Pancreas (tissue), 10 donors: Measurements from ENCODE around the gene MED29. TPM values are rescaled to one million over a fixed set of nuclear protein-coding genes. Genes with fewer than 3 reads are reported as not detected.

Source experiments
- ATAC-seq, 4 donors: fragments of 200-7000 bp; cut with Tn5 transposase; one replicate each; pipeline versions ENCODE4 v1.8.0 to v1.9.1; 2020; ENCODE audit warnings: mild to moderate bottlenecking in 4 of 4, moderate library complexity in 4 of 4
- DNase-seq, 6 donors: peaks; one replicate each; pipeline ENCODE4 v3.0.0-alpha.2; 2020
- FAIRE-seq: peaks from 2 replicates; lab custom pipeline; 2012; peaks lifted over from hg19 to GRCh38; lab: Jason Lieb, UNC
- H3K27ac ChIP-seq, 4 donors: fragments of 200-600 bp; sonication (generic); 1 replicate in 3 of 4; 2 replicates in 1 of 4; pipeline versions ENCODE4 v1.5.0 to v1.8.0; 2020
- H3K27me3 ChIP-seq, 4 donors: fragments of 200-600 bp; one replicate each; pipeline ENCODE4 v1.8.0; 2021
- H3K36me3 ChIP-seq, 3 donors: fragments of 200-600 bp; sonication (generic) in 1 of 3; one replicate each; pipeline versions ENCODE4 v1.5.0 to v1.8.0; 2020 to 2021
- H3K4me1 ChIP-seq, 3 donors: fragments of 200-600 bp; one replicate each; pipeline ENCODE4 v1.8.0; 2021
- H3K4me3 ChIP-seq, 4 donors: fragments of 200-600 bp; sonication (generic) in 2 of 4; one replicate each; pipeline versions ENCODE4 v1.5.0 to v1.8.0; 2020 to 2021
- H3K9me3 ChIP-seq, 4 donors: fragments of 200-600 bp; one replicate each; pipeline ENCODE4 v1.8.0; 2021
- WGBS, 2 donors: extraction: QIAGEN DNeasy Blood & Tissue Kit; methylation state at CpG; one replicate each; pipeline ENCODE4 v1.1.7; 2013; 5-methylcytosine and 5-hydroxymethylcytosine counted together
- intact Hi-C, 3 donors: fragments of 100-400 bp; cut with DNase I; formaldehyde crosslinking; loops; one replicate each; pipeline versions ENCODE4 v1.11.1 to v1.14.2; 2022
- polyA plus RNA-seq, 2 donors: library from polyadenylated mRNA; stranded (reverse); fragments of 200-250 nt; gene quantifications; one replicate each; pipeline ENCODE4 v1.2.3, GENCODE V29; 2013
- total RNA-seq, 6 donors: library from RNA; stranded (reverse); fragmentation: NEBNext Ultra II Directional in 4 of 6; extraction: Animal tissue kit (Norgen Biotek cat#: 25700) in 4 of 6; gene quantifications; one replicate each; pipeline versions ENCODE4 v1.2.1 to v1.2.4, GENCODE V29; 2021 to 2023
- TF ChIP-seq, protein P1 (sequence below), 4 donors: fragments of 200-600 bp; sonication (generic) in 3 of 4; IDR thresholded peaks; one replicate each; pipeline versions ENCODE4 v1.5.0 to v1.8.0; 2021; ENCODE audit warnings: antibody characterized with exemption in 4 of 4
- donor health status: healthy with polysubstance abuse.
- donor health status: DM: no; HTN: no; CAD: no; lungs with moderate emphysema.
- donor health status: DM: no; HTN: no; CAD: no.
- donor health status: control.
- donor health status: control.
- donor health status: Bipolar disorder and iron deficiency.
- donor health status: DM: yes; HTN: yes; CAD: no.
- donor health status: DM: no; HTN: no; CAD: no.
- donor health status: DM: no; HTN: no; CAD: no.
- donor health status: DM: yes; HTN: yes; CAD: no.

MED29 gene
- total and polyA plus RNA-seq, 8 donors, result 13.2 to 23.9 (median 17.5) TPM

- WGBS, 2 donors, result 77 to 83% methylated on average over 27 of the region's 27 CpGs
Observed at GRCh38 chr19:39416152-39417120, 25.3 kb downstream of the MED29 start.

GRCh38 chr19:39417463-39418181, 26.4 kb downstream of the MED29 start:
- DNase-seq, result no peak
- H3K4me1 ChIP-seq, result no peaks in the 10 kb centered on the region

More at GRCh38 chr19:39416152-39417120, 25.3 kb downstream of the MED29 start:
- no peaks in the 10 kb centered on the region for H3K27me3 ChIP-seq
- FAIRE-seq (no peak), ATAC-seq (no peak), DNase-seq (peak in 2 of 6 donors; percentile 60 to 69)
- TF ChIP-seq, protein P1, sequence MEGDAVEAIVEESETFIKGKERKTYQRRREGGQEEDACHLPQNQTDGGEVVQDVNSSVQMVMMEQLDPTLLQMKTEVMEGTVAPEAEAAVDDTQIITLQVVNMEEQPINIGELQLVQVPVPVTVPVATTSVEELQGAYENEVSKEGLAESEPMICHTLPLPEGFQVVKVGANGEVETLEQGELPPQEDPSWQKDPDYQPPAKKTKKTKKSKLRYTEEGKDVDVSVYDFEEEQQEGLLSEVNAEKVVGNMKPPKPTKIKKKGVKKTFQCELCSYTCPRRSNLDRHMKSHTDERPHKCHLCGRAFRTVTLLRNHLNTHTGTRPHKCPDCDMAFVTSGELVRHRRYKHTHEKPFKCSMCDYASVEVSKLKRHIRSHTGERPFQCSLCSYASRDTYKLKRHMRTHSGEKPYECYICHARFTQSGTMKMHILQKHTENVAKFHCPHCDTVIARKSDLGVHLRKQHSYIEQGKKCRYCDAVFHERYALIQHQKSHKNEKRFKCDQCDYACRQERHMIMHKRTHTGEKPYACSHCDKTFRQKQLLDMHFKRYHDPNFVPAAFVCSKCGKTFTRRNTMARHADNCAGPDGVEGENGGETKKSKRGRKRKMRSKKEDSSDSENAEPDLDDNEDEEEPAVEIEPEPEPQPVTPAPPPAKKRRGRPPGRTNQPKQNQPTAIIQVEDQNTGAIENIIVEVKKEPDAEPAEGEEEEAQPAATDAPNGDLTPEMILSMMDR (IDR thresholded peaks at IDR 0.05), result no peak
- no peaks in the 10 kb centered on the region for H3K36me3 ChIP-seq
- intact Hi-C loops, result no loop called here
- H3K4me1 ChIP-seq, result peaks cover 3 to 4% (median 3%) of the 10 kb centered on the region in 3 donors
- H3K27ac ChIP-seq, result no peak overlapping the region
- no peaks in the 10 kb centered on the region for H3K9me3 ChIP-seq
- no peak overlapping the region for H3K4me3 ChIP-seq

GRCh38 chr19:39419003-39419402, 27.8 kb downstream of the MED29 start:
- FAIRE-seq, result no peak
- 82 to 90% methylated on average over 9 of the region's 9 CpGs for WGBS, 2 donors
- Histone ChIP-seq H3K4me1 (no peaks in the 10 kb centered on the region), H3K9me3 (no peaks in the 10 kb centered on the region), H3K27ac (no peak overlapping the region), H3K27me3 (no peaks in the 10 kb centered on the region), H3K4me3 (no peak overlapping the region), H3K36me3 (no peaks in the 10 kb centered on the region)
- TF ChIP-seq, protein P1 (IDR thresholded peaks at IDR 0.05), result no peak
- DNase-seq, result no peak
- ATAC-seq, result no peak
- intact Hi-C loops, result no loop called here

More at GRCh38 chr19:39417463-39418181, 26.4 kb downstream of the MED29 start:
- no peak for ATAC-seq
- Histone ChIP-seq H3K27ac (no peak overlapping the region), H3K36me3 (no peaks in the 10 kb centered on the region), H3K27me3 (no peaks in the 10 kb centered on the region), H3K4me3 (no peak overlapping the region), H3K9me3 (no peaks in the 10 kb centered on the region)
- intact Hi-C loops, result no loop called here
- TF ChIP-seq, protein P1 (IDR thresholded peaks at IDR 0.05), result no peak
- 86 to 91% methylated on average over 30 of the region's 30 CpGs for WGBS, 2 donors
- FAIRE-seq, result no peak

DNA sequence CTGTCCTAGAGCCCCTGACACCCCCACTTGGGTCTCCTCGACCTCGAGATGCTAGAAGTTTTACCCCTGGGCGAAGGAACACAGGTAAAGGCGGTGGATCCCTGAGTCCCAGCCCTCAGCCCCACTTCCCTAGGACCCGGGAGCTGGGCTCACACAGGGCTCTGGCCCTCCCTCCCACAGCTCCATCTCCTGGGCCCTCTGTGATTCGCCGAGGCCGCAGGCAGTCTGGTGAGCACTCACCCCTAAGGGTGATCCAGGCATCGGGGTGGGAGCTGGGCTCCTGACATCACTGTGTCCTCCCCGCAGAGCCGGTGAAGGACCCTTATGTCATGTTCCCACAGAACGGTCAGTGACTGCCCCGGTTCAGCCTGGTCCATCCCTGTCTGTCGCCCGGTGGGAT, 29.6 kb downstream of the MED29 start:
- 78 to 86% methylated on average over 15 of the region's 15 CpGs for WGBS, 2 donors
- FAIRE-seq (no peak), DNase-seq (no peak), ATAC-seq (no peak)
- intact Hi-C loops, result no loop called here
- Histone ChIP-seq H3K27ac (no peak overlapping the region), H3K36me3 (no peaks in the 10 kb centered on the region), H3K27me3 (no peaks in the 10 kb centered on the region), H3K4me3 (no peak overlapping the region), H3K9me3 (no peaks in the 10 kb centered on the region), H3K4me1 (no peaks in the 10 kb centered on the region)
- TF ChIP-seq, protein P1 (IDR thresholded peaks at IDR 0.05), result no peak
